Smooth muscle cell (in vitro differentiated cells): Measurements from ENCODE around the gene DCBLD1. TPM values are rescaled to one million over a fixed set of nuclear protein-coding genes. Genes with fewer than 3 reads are reported as not detected.

Experiments
- DNase-seq: peaks from one replicate; lab custom pipeline; 2025; ENCODE audit not compliant: unreplicated experiment; lab: John Stamatoyannopoulos, UW
- H2AFZ ChIP-seq: fragments of 200-600 bp; sonication (generic); 2 replicates; pipeline ENCODE4 v1.6.0; 2016; ENCODE audit warnings: antibody characterized with exemption, low read depth, mild to moderate bottlenecking
- H3F3A ChIP-seq: fragments of 200-600 bp; sonication (generic); 2 replicates; pipeline ENCODE4 v1.6.0; 2017; ENCODE audit warnings: antibody characterized with exemption, low read depth
- H3K27ac ChIP-seq: fragments of 200-600 bp; sonication (generic); 2 replicates; pipeline ENCODE4 v1.5.1; 2016; ENCODE audit warnings: low read depth, mild to moderate bottlenecking
- H3K27me3 ChIP-seq: fragments of 200-600 bp; sonication (generic); 2 replicates; pipeline ENCODE4 v1.6.1; 2016; ENCODE audit warnings: low read depth, mild to moderate bottlenecking
- H3K36me3 ChIP-seq: fragments of 200-600 bp; sonication (generic); 2 replicates; pipeline ENCODE4 v1.5.1; 2016; ENCODE audit warnings: low read depth
- H3K4me1 ChIP-seq: fragments of 200-600 bp; sonication (generic); 2 replicates; pipeline ENCODE4 v1.5.1; 2016; ENCODE audit warnings: low read depth
- H3K4me2 ChIP-seq: fragments of 200-600 bp; sonication (generic); 2 replicates; pipeline ENCODE4 v1.6.0; 2016; ENCODE audit warnings: mild to moderate bottlenecking
- H3K4me3 ChIP-seq: fragments of 200-600 bp; sonication (generic); 2 replicates; pipeline ENCODE4 v1.5.1; 2016; ENCODE audit warnings: mild to moderate bottlenecking
- H3K79me2 ChIP-seq: fragments of 200-600 bp; sonication (generic); 2 replicates; pipeline ENCODE4 v1.6.0; 2016; ENCODE audit warnings: low read depth, mild to moderate bottlenecking
- H3K9ac ChIP-seq: fragments of 200-600 bp; sonication (generic); 2 replicates; pipeline ENCODE4 v1.6.0; 2016; ENCODE audit warnings: low read depth
- H3K9me3 ChIP-seq: fragments of 200-600 bp; sonication (generic); replicated peaks from 2 replicates; pipeline ENCODE4 v1.5.1; 2016; ENCODE audit warnings: low read depth
- H4K20me1 ChIP-seq: fragments of 200-600 bp; sonication (generic); 2 replicates; pipeline ENCODE4 v1.6.0; 2016; ENCODE audit warnings: low read depth
- WGBS: methylation state at CpG from one replicate; pipeline ENCODE4 v1.1.7; 2016; ENCODE audit warnings: low lambda C conversion rate; 5-methylcytosine and 5-hydroxymethylcytosine counted together
- polyA plus RNA-seq: library from polyadenylated mRNA; unstranded; fragments of >200 nt; fragmentation: Nextera tagmentation; extraction: Ambion mirVana; gene quantifications from 2 replicates; pipeline ENCODE4 v1.2.1, GENCODE V29; 2016
- total RNA-seq: library from RNA; depleted of rRNA; stranded (reverse); fragments of >200 nt; gene quantifications from 2 replicates; pipeline ENCODE4 v1.2.3, GENCODE V29; 2014
- TF ChIP-seq, protein P1 (sequence below): fragments of 200-600 bp; sonication (generic); IDR thresholded peaks from 2 replicates; pipeline ENCODE4 v1.5.1; 2017; ENCODE audit warnings: borderline replicate concordance, mild to moderate bottlenecking, antibody characterized with exemption; ENCODE audit not compliant: insufficient read depth, poor library complexity, severe bottlenecking

Gene DCBLD1
- total and polyA plus RNA-seq, 2 experiments from 2014 or later = 44.6 to 82.1 TPM

DNA sequence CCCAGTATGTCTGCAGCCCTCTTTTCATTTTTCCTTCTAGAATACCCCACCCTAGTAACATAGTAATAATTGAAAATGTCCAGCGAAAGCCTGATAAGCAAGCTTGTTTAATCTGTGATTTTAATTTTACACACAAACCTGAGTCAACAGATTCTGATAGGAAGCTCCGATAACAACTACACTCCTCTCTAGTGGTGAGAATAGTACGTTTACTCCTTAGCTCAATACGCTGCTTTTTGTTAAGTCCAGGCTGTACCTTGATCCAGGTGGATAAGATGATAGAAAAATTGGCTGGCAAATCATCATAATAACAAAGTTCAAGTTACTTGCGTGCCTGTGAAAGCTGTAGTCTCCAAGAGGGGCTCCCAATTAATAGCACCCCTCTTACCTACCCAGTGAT, 25.5 kb upstream of the DCBLD1 start:
- H3F3A ChIP-seq = no peaks in the 10 kb centered on the region
- no peak overlapping the region for H2AFZ ChIP-seq
- peaks cover under 1% of the 10 kb centered on the region for H3K4me1 ChIP-seq
- H3K9ac ChIP-seq = no peak overlapping the region
- no peaks in the 10 kb centered on the region for H3K27me3 ChIP-seq
- TF ChIP-seq, protein P1, sequence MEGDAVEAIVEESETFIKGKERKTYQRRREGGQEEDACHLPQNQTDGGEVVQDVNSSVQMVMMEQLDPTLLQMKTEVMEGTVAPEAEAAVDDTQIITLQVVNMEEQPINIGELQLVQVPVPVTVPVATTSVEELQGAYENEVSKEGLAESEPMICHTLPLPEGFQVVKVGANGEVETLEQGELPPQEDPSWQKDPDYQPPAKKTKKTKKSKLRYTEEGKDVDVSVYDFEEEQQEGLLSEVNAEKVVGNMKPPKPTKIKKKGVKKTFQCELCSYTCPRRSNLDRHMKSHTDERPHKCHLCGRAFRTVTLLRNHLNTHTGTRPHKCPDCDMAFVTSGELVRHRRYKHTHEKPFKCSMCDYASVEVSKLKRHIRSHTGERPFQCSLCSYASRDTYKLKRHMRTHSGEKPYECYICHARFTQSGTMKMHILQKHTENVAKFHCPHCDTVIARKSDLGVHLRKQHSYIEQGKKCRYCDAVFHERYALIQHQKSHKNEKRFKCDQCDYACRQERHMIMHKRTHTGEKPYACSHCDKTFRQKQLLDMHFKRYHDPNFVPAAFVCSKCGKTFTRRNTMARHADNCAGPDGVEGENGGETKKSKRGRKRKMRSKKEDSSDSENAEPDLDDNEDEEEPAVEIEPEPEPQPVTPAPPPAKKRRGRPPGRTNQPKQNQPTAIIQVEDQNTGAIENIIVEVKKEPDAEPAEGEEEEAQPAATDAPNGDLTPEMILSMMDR = no peak
- DNase-seq = no peak
- no peaks in the 10 kb centered on the region for H3K79me2 ChIP-seq
- no peaks in the 10 kb centered on the region for H4K20me1 ChIP-seq
- H3K4me3 ChIP-seq = peak overlapping the region; percentile 11
- no peaks in the 10 kb centered on the region for H3K36me3 ChIP-seq
- H3K9me3 ChIP-seq = no peaks in the 10 kb centered on the region
- 97% methylated on average over 5 of the region's 5 CpGs for WGBS
- no peak overlapping the region for H3K4me2 ChIP-seq
- no peak overlapping the region for H3K27ac ChIP-seq

DNA sequence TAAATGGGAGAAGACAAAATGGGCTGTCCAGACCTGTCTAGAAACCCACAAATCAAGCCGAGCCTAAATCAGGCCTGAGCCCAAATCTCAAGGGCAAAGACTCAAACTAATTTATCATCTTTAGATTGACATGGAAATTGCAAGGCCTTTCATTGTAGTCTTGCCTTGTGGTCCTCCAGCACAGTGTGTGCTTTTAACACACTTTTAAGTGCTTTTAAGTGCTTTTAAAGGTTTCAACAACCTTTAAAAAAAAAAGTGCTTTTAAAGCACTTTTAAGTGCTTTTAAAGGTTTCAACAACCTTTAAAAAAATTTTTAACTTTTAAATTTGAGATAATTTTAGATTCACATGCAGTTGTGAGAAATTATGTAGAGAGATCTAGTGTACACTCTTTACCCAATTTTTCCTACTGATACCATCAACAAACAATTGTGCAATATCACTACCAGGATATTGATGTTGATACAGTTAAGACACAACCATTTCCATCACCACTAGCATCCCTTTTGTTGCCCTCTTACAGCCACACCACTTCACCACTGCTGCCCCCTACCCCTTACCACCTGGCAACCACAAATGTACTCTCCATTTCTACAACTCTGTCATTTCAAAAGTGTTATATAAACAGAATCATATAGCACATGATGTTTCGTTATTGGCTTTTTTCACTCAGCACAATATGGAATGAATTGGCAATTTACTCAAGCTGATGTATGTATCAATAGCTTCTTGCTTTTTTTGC, 23.1 kb upstream of the DCBLD1 start:
- no peak for DNase-seq
- peaks cover 11% of the 10 kb centered on the region for H3F3A ChIP-seq
- H3K27ac ChIP-seq = no peak overlapping the region
- no peaks in the 10 kb centered on the region for H3K36me3 ChIP-seq
- H2AFZ ChIP-seq = no peak overlapping the region
- no peaks in the 10 kb centered on the region for H3K9me3 ChIP-seq
- no peaks in the 10 kb centered on the region for H4K20me1 ChIP-seq
- no peaks in the 10 kb centered on the region for H3K27me3 ChIP-seq
- H3K79me2 ChIP-seq = no peaks in the 10 kb centered on the region
- WGBS = 83% methylated on average over 2 of the region's 2 CpGs
- H3K9ac ChIP-seq = no peak overlapping the region
- H3K4me3 ChIP-seq = no peak overlapping the region
- no peak overlapping the region for H3K4me2 ChIP-seq
- peaks cover 4% of the 10 kb centered on the region for H3K4me1 ChIP-seq
- TF ChIP-seq, protein P1 = no peak

DNA sequence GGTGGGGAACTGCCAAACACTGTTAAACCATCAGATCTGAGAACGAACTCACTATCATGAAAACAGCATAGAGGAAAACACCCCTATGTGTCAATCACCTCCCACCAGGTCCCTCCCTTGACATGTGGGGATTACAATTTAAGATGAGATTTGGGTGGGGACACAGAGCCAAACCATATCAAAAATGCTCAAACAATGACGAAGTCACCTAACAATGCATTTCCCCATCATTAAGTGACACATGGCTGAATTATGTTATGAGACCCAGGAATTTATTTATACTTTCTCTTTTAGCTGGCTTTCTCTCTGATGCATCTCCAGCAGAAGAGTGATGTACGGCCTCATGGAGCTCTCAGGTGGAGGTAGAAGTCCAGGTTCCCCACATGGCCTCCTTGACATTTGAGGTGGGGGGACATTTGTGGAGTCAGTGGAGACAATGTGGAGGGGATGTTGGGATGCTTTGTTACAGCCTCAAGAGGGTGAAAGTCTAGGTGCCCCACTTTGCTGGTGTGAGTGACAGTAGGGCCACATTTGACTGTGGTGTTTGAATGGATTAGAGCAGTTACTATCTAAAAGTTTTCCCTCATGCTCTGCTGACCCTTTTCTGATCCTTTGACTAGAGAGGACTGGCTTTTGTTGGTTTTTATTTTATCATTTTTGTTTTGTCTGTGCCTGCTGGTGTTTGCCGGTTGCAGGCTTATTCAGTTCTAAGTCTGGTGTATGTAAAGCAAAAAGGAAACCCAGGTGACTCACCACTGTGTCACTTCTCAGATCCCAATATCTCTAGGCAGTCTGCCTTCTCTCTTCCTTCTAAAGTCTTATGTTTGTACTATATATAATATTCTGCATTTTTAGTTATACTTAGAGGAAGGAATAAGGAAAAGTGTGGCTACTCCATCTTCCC, 18.5 kb upstream of the DCBLD1 start:
- DNase-seq = no peak
- Histone ChIP-seq H3K4me3 (no peak overlapping the region), H3K9ac (peak overlapping the region; percentile 16)

More for the DNA sequence above, 18.5 kb upstream of the DCBLD1 start:
- Histone ChIP-seq H3F3A (peaks cover 19% of the 10 kb centered on the region), H3K4me2 (peak overlapping the region; percentile 72), H3K27me3 (no peaks in the 10 kb centered on the region), H3K36me3 (no peaks in the 10 kb centered on the region), H3K4me1 (peaks cover 9% of the 10 kb centered on the region), H4K20me1 (no peaks in the 10 kb centered on the region), H3K9me3 (no peaks in the 10 kb centered on the region), H3K27ac (peak overlapping the region; percentile 81), H3K79me2 (no peaks in the 10 kb centered on the region), H2AFZ (peak overlapping the region; percentile 9)
- TF ChIP-seq, protein P1 = no peak
- 52% methylated on average over 4 of the region's 4 CpGs for WGBS
